GM20000 (cell line): ENCODE measurements around the gene SYNRG.

Experiments used
- DNase-seq: peaks from one replicate; pipeline ENCODE4 v3.0.0; 2012; ENCODE audit warnings: low spot score
- CTCF ChIP-seq: IDR thresholded peaks from 2 replicates; pipeline ENCODE4 v1.5.1; 2012; ENCODE audit warnings: mild to moderate bottlenecking, control low read depth; ENCODE audit errors: extremely low read depth, missing control alignments

SYNRG gene

GRCh38 chr17:37483311-37484039, 125.7 kb downstream of the SYNRG start:
- peak; percentile 26 for DNase-seq
- TF ChIP-seq CTCF = no peak

- no peak for DNase-seq
- TF ChIP-seq CTCF = no peak
These were observed 128.1 kb downstream of the SYNRG start for GRCh38 chr17:37481001-37481665.

- TF ChIP-seq CTCF = no peak
- DNase-seq = no peak
These were observed 128.8 kb downstream of the SYNRG start for GRCh38 chr17:37480427-37480826.

- DNase-seq = no peak
- TF ChIP-seq CTCF = no peak
These were observed 130.2 kb downstream of the SYNRG start for GRCh38 chr17:37479025-37479424.

GRCh38 chr17:37478187-37478586, 131.0 kb downstream of the SYNRG start:
- TF ChIP-seq CTCF = no peak
- DNase-seq = no peak

GRCh38 chr17:37476431-37477120, 132.6 kb downstream of the SYNRG start:
- DNase-seq = no peak
- TF ChIP-seq CTCF = no peak
